ENCODE results near the gene CPED1.
"Not testable (repeated sequence)": the region's sequence is repeated elsewhere in the genome, so short reads cannot be mapped to it uniquely, and the experiment has no call there.

CPED1 gene

GRCh38 chr7:121153411-121153810, 164.9 kb downstream of the CPED1 start:
- DNase-seq, result no peak

DNA sequence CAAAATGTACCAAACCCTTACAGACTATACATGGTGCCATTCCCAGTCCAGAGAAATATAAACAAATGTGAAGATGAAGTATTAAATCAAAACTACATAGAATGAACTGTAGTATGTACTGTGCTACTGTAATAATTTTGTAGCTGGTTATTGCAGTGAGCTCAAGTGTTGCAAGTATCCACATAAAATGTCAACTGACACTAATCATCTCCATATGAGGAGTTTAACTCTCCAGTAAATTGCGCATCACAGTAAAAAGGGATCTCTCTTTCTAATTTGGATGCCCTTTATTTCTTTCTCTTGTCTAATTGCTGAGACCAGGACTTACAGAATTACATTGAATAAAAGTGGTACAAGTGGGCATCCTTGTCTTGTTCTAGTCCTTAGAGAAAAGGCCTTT, 165.5 kb downstream of the CPED1 start:
- no peak for DNase-seq

DNA sequence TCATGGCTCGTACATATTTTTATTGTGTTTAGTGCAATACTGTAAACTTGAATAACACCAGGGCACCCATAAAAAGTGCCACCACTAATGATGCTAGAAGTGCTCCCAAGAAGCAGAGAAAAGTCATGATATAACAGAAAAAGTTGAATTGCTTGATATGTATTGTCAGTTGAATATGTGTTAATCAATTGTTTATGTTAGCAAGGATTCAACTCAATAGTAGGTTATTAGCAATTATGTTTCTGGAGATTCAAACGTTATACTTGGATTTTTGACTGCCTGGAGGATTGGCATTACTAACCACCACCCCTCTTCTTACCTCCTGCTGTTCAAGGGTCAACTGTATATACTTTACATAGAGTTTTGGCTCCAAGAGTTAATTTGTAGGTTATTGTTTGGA, 168.3 kb downstream of the CPED1 start:
- DNase-seq, result no peak

DNA sequence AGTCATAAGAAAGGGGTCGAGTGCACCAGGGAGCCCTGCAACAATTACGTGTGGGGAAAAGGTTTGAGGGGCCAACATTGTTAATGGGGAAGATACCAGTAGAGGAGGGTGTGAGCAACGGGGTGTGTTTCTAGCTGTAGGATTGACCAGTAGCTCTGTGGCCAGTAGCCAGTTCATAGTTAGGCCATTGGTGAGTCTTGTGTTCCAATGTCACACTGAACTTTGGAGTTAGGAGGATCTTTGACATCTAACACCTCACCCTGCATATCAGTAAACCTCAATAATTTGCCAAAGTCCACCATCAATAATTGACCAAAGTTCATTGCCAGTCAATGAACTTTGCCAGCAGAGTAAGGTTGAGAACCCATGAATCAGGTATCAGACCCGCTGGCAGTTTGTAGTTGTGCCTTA, 168.8 kb downstream of the CPED1 start:
- no peak for DNase-seq

GRCh38 chr7:121157885-121158590, 169.5 kb downstream of the CPED1 start:
- no peak for DNase-seq

DNA sequence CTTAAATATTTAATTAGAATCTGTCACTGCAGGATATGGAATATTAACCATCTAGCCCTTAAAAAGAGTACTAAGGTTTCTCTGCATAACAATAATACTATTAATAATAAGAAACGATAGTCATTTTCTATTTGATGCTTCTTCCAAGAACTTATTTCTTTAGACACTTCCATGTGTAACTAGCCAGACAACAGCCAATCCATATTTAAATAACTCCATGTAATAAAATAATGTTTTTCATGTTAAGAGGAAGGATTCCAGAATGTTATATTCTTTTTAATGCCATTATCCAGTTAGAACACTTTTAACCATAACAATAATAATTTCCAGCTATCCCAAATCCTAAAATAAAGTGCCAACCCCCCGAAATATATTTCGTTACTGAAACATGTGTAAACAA, 170.2 kb downstream of the CPED1 start:
- DNase-seq, result no peak

DNA sequence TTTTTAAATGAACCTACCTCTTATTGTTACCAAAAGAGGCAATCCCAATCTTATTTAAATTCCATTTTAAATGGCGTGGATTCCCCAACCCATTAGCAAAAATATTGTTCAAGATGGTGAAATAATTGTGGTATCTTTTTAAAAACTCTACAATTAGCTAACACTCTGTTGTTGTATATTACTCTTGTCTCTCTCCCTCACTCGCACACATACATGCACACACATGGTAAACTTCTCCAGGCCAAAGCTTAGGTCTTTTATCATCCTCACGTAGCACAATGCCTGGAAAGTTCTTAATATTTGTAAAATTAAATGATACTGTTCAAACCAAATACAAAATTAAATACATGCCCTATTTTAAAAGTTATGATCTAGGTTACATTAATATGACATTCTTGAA, 171.0 kb downstream of the CPED1 start:
- no peak for DNase-seq

DNA sequence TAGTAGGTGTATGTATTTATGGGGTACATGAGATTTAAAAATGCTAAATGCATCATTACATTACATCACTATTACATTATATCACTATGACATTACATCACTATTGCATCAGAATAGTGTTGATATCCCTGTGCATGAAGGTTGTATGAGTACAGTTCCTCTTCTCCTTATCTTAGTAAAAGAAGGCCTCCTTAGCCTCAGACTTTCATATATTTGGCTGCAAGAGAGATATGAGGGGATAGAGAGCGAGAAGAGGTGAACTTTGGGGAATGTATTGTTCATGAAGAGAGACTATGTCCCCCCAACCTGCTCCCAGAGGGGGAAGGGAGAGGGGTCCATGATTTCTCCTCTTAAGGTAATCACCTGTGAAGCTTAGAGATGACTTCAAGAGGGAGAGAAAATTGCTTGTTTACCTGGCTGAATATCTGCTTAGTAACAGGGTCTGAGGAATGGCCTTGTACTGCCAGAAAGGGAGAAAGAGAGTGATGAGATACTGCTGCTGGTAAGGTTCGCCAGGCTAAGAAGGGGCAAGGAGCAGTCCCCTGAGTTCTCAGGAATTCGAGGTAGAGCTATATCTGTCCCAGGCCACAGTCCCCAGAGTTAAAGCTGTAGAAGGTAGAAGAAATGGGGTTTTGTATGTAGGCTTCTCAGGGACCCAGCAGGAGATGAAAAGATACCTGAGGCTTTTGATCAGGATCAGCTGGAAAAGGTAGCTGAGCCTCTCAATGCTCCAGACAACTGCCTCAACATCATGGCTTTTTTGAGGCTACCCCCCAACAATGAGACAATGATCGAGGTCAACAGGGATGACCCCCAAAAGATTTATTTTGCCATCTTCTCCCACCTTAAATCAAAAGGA, 171.9 kb downstream of the CPED1 start:
- DNase-seq, result no peak

GRCh38 chr7:121163699-121164098, 175.2 kb downstream of the CPED1 start:
- no peak for DNase-seq

DNA sequence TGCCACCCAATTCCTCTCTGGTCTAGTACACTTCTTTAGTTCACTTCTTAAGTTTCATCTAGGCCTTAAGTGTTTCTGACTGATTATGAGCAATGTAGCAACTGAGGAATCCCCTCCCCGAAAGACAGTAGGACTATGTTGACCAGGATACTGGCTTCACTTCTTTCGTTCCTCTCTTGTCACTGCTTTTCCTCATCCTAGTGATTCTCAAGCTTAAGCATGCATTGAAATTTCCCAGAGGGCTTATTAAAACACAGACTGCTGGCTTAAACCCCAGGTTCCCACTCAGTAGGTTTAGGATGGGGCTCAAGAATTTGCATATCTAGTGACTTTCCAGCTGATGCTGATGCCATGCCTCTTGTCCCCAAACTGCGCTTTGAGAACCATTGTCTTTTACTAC, 175.7 kb downstream of the CPED1 start:
- DNase-seq, result no peak

DNA sequence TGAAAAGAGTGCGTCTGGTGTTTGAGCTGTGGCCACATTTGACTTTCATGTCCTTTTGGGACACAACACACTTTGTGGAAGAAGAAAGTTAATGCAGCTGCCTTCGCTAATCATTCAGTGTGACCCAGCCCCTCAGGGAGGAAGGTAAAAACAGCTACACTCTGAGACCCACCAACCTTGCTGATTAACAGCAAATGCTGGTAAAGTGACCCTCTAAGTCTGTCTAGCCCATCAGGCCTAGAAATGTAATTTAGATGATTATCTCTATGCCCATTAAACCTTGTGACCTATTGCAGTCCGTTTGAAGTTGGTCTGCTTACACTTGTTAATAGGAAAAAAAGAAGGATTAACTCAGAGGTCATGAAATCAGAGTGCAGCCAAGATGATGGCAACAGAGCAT, 178.4 kb downstream of the CPED1 start:
- DNase-seq, result peak; percentile 4

- DNase-seq, result no peak
These were observed 179.5 kb downstream of the CPED1 start for GRCh38 chr7:121167971-121168370.

DNA sequence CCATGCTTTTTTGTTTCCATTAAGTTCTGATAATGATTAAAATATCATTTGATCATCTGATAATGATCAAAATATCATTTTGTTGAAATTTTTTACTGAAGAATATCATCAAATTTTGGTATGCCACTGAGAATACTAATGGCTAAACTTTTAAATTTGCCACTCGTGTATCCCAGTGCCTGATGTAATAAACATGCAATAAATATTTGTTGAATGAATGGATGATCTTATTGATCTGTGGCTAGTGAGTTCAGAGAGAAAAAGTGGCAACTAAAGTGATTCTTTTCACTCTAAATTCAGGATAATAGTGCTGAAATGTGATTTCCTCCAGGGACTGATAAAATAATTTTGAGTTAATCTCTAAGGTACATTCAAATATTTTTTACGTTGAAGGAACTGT, 181.0 kb downstream of the CPED1 start:
- DNase-seq, result no peak

- no peak for DNase-seq
These were observed 184.0 kb downstream of the CPED1 start for GRCh38 chr7:121172484-121172883.

- DNase-seq, result no peak
These were observed 187.3 kb downstream of the CPED1 start for GRCh38 chr7:121175826-121176225.

- no peak for DNase-seq
These were observed 189.9 kb downstream of the CPED1 start for GRCh38 chr7:121178452-121178851.

DNA sequence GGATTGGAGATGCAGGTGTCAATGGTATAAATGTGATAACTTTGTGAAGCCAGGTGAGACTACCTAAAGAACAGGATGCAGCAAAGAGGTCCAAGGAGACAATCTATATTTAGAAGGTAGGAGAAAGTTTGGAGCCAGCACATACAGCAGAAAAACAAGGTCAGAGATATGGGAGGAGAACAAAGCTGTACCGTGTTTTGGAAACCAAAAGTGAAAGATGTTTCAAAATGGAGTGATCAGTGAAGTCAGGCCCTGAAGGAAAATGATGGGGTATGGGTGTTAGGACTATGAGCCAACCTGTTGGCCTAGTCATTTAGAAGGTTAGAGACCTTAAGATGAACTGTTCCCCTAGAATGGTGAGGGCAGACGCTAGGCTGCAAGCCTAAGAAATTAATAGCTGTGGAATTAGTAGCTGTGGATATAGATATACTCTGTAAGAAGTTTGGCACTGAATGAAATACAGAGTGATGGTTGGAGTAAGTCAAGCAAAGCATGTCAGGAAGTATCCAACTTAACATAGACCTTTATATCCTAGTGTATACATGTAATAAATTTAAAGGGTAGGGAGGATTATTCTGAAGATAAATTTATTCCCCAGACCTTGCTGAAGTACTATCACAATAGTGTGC, 190.5 kb downstream of the CPED1 start:
- no peak for DNase-seq

GRCh38 chr7:121180436-121181063, 192.0 kb downstream of the CPED1 start:
- no peak for DNase-seq

DNA sequence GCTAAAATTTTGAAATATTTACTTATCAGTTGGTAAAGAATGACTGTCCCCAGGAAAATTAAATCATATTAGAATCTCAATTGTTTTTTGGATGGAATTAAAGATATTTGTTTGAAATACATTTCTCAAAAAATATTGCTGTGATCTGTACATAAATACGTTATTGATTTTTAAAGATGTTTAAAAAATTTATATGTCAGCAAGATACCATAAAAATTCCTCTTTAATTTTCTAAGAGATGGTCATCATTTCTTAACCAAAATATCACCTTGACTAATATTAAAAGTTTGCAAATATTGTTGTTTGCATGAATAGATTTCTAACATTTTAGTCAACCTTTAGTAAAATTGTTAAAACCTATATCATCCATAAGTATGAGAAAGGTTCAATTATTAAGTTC, 192.8 kb downstream of the CPED1 start:
- DNase-seq, result no peak

DNA sequence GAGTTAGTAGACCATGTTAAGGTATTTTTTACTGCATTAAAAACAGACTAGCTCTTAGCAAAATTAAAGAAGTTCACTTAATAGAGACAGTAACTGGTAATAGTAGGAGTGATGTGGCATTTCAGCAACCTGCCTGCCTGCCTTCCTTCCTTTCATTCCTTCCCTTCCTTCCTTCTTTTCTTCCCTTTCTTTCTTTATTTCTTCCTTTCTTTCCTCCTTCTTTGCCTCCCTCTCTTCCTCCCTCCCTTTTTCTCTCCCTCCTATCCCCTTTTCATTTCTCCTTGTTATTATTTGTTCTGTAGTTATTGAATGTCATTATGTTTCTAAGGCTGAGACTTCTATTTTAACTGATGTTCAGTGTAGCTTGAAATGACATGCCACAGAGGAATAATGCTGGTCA, 193.8 kb downstream of the CPED1 start:
- no peak for DNase-seq

DNA sequence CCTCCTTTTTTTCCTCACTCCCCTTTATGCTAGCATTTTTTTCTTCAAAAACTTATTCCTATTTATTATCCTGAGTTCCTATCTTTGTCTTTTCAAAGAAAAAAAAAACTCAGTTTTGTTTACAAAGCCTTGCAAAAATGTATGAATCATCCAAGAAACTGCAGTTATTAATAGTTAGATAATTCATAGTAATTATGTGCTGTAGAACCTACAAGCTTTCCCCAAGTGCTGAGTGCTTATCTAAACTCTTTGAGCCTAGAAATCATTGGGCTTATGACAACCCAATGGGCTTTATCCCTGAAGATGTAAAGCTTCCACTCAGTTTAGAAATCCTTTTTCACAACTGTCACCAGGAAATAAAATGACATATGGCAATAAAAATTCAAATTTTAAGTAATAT, 194.4 kb downstream of the CPED1 start:
- DNase-seq, result no peak

GRCh38 chr7:121183883-121184282, 195.4 kb downstream of the CPED1 start:
- DNase-seq, result not testable (repeated sequence)

- no peak for DNase-seq
These were observed 198.2 kb downstream of the CPED1 start for GRCh38 chr7:121186746-121187145.
